ENCODE measurements around the gene ZNF311. TPM values are rescaled to one million over a fixed set of nuclear protein-coding genes. Genes with fewer than 3 reads are reported as not detected.

The ZNF311 gene
- total and polyA plus RNA-seq, 9 of the 15 experiments (the other 6 are each of a cell fraction or from before 2014, with no cell fraction given): 5.1 to 10.0 (median 7.5) TPM

- TF ChIP-seq ZNF592 (IDR thresholded peaks at IDR 0.05) (peak; percentile 81), MAFG (tag; conservative IDR thresholded peaks at IDR 0.05) (no peak), ZSCAN29 (IDR thresholded peaks at IDR 0.05) (0 out of 2 replicates have a peak, but pooled peaks have one; percentile 18), ARID1B (IDR thresholded peaks at IDR 0.05) (peak; percentile 60), ZNF76 (CRISPR knock-in tag; IDR thresholded peaks at IDR 0.05; ENCODE audit: borderline replicate concordance) (no peak), CBFA2T3 (IDR thresholded peaks at IDR 0.05) (peak; percentile 80), POLR2AphosphoS5 (IDR thresholded peaks at IDR 0.05; ENCODE audit: control insufficient read depth, insufficient read depth, low read depth, low read length) (peak; percentile 31; the same call in 1 of the 2 replicates), RBBP5 (IDR thresholded peaks at IDR 0.05; ENCODE audit: borderline replicate concordance, insufficient read depth, low read length, poor library complexity, severe bottlenecking) (peak; percentile 3), BRD9 (IDR thresholded peaks at IDR 0.05; ENCODE audit: low read depth, partially characterized antibody) (no peak), KLF1 (tag; IDR thresholded peaks at IDR 0.05) (no peak), ZNF143 (CRISPR knock-in tag; IDR thresholded peaks at IDR 0.05) (no peak), RBM25 (IDR thresholded peaks at IDR 0.05; ENCODE audit: low read depth, low read length, severe bottlenecking) (no peak), ZNF175 (CRISPR knock-in tag; IDR thresholded peaks at IDR 0.05; ENCODE audit: low read depth) (no peak), MECOM (CRISPR knock-in tag; IDR thresholded peaks at IDR 0.05) (peak; percentile 18; the same call in 1 of the 2 replicates), FOXM1 (IDR thresholded peaks at IDR 0.05; ENCODE audit: low read depth) (0 out of 2 replicates have a peak, but pooled peaks have one; percentile 14), FOXM1 (CRISPR knock-in tag; IDR thresholded peaks at IDR 0.05; ENCODE audit: low read depth) (no peak), TAL1 (IDR thresholded peaks at IDR 0.05) (peak; percentile 55), ZEB2 (IDR thresholded peaks at IDR 0.05) (0 out of 2 replicates have a peak, but pooled peaks have one; percentile 8), TCF3 (CRISPR knock-in tag; IDR thresholded peaks at IDR 0.05) (peak; percentile 59), ERF (CRISPR knock-in tag; IDR thresholded peaks at IDR 0.05) (no peak), ZKSCAN1 (IDR thresholded peaks at IDR 0.05; ENCODE audit: low read depth, low read length) (0 out of 2 replicates have a peak, but pooled peaks have one; percentile 3), ZBTB33 (CRISPR knock-in tag; IDR thresholded peaks at IDR 0.05) (no peak)
- TF ChIP-seq, protein P1, sequence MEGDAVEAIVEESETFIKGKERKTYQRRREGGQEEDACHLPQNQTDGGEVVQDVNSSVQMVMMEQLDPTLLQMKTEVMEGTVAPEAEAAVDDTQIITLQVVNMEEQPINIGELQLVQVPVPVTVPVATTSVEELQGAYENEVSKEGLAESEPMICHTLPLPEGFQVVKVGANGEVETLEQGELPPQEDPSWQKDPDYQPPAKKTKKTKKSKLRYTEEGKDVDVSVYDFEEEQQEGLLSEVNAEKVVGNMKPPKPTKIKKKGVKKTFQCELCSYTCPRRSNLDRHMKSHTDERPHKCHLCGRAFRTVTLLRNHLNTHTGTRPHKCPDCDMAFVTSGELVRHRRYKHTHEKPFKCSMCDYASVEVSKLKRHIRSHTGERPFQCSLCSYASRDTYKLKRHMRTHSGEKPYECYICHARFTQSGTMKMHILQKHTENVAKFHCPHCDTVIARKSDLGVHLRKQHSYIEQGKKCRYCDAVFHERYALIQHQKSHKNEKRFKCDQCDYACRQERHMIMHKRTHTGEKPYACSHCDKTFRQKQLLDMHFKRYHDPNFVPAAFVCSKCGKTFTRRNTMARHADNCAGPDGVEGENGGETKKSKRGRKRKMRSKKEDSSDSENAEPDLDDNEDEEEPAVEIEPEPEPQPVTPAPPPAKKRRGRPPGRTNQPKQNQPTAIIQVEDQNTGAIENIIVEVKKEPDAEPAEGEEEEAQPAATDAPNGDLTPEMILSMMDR (IDR thresholded peaks at IDR 0.05 in 2 of 3, conservative IDR thresholded peaks at IDR 0.05 in 1 of 3; ENCODE audit: insufficient read depth in 2 of 3, low read depth in 1 of 3, low read length in 3 of 3): 0 out of 6 replicates have a peak, but pooled peaks of 1 of the 3 experiments have one; percentile 0
Measured at GRCh38 chr6:28979679-28980078, 25.4 kb downstream of the ZNF311 start (continued).
